Memory B cell (primary cell): ENCODE results near the gene ZNF775.

Source experiments
- ATAC-seq: fragments of 150-1000 bp; cut with Tn5 transposase; 2 replicates; pipeline ENCODE4 v1.10.0; 2021; ENCODE audit warnings: low read depth, mild to moderate bottlenecking, moderate library complexity
- DNase-seq, 2 donors: peaks; one replicate each; pipeline ENCODE4 v3.0.0; 2022; ENCODE audit warnings: low spot score in 2 of 2
- H3K27ac Mint-ChIP-seq: one replicate; pipeline ENCODE4 v1.8.0; 2022; ENCODE audit warnings: mild to moderate bottlenecking, moderate library complexity, mixed read lengths
- H3K27me3 Mint-ChIP-seq: one replicate; pipeline ENCODE4 v1.8.0; 2022; ENCODE audit warnings: mixed read lengths
- H3K36me3 Mint-ChIP-seq: one replicate; pipeline ENCODE4 v1.8.0; 2022; ENCODE audit warnings: mild to moderate bottlenecking, mixed read lengths
- H3K4me1 Mint-ChIP-seq: one replicate; pipeline ENCODE4 v1.8.0; 2022; ENCODE audit warnings: mixed read lengths
- H3K4me3 Mint-ChIP-seq: one replicate; pipeline ENCODE4 v1.8.0; 2022; ENCODE audit warnings: mild to moderate bottlenecking, moderate library complexity, mixed read lengths
- H3K9me3 Mint-ChIP-seq: one replicate; pipeline ENCODE4 v1.8.0; 2022; ENCODE audit warnings: mixed read lengths

The ZNF775 gene

DNA sequence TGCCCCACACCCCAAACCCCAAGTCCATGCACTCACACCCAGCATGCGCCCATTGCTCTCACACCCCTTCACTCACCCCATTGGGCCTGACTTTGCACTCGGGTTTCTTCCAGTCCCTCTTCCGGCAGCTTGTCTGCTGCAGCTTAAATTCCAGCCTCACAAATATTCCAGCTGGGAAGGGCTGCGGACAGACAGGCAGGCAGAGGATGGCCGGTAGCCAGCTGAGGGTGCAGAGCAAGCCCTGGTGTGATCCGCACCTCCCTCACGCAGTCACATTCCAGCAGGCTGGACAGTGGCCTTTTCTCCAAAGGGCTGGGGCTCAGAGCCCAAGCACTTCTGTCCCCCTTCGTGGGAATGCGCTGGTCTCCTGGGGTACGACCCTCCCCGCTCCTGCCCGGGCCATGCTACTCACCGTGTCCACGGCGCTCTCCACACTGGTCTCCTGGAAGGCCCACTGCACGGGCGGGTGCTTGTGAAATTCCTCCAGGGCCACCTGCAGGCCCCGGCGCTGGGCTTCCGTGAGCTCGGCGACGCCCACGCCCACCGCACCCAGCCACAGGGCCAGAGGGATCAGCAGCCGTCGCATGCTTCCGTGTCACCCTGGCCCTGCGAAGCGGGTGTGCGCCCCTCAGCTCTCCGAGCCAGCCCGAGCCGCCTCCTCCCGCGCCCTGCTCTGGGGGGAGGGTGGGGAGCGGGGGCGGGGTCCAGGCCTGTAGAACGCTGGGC lies 38.9 kb upstream of the ZNF775 start:
- no peak overlapping the region for H3K27ac Mint-ChIP-seq
- no peak for DNase-seq
- peaks cover 19% of the 10 kb centered on the region for H3K27me3 Mint-ChIP-seq
- H3K4me3 Mint-ChIP-seq: peak overlapping the region; percentile 35
- H3K9me3 Mint-ChIP-seq: peaks cover 4% of the 10 kb centered on the region
- peak; percentile 44 for ATAC-seq
- peaks cover 22% of the 10 kb centered on the region for H3K36me3 Mint-ChIP-seq
- H3K4me1 Mint-ChIP-seq: peaks cover 9% of the 10 kb centered on the region

DNA sequence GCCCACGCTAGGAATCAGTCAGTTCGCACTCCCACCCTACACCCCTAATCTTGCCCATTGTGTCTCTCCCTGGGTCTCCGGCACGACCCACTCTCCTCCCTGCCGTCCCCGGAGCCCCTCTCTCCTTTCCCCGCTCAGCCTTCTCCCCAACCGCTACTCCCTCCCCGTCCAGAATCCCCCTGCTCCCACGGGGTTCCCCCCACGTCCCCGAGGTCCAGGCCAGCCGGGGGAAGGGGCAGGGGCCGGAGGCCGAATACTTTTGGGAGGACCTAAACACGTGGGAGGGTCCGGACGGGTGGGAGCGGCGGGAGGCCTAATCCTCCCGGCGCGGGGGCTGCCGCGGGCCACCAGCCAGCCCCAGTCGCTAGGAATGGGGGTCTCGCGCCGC lies 38.3 kb upstream of the ZNF775 start:
- Mint-ChIP-seq H3K4me3 (no peak overlapping the region), H3K36me3 (peaks cover 22% of the 10 kb centered on the region), H3K27ac (no peak overlapping the region), H3K27me3 (peaks cover 19% of the 10 kb centered on the region), H3K4me1 (peaks cover 9% of the 10 kb centered on the region), H3K9me3 (peaks cover 4% of the 10 kb centered on the region)
- no peak for DNase-seq
- no peak for ATAC-seq

DNA sequence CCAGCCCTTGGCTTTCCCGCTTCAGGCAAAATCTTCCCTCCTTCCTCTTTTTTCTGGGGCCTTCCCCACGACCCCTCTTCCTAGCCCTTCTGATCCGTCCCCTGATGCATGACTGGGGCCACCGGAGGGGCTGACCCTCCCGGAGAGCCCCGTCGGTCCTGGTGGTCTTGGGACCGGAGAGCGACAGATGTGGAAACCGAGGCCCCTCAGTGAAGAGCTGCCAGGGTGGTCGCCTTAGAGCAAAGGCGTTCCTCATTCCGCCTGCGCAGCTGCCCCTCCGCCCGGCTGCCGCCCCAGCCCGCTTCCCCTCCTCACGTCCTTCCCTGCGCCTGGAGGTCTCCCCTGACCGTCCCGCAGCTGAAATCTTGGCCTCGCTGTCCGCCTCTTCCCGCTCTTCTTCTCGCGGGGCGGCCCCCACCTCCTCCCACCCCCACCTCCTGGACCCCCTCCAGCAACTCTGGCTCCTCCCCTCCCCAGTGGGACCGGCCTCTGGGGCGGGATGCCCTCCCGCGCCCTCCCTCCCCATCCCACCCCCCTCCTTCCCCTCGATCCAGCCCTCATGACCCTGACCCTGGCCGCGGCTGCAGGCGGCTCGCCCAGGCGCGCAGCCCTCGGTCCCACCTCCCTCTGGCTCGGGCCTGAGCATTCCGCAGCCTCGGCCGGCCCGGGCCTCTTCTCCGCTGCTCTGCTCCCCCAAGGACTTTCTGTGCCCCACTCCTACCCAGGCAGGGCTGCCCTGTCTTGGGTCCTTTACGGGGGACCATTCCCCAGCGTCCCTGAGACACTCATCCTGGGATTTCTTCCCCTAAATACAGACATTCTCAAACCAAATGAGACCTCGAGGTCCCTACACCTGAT lies 37.6 kb upstream of the ZNF775 start, which contains the start of gene RARRES2:
TSS of gene RARRES2 (minus strand) at position 367 of the 858 bp plus-strand sequence. CDS start 1,020 bp downstream, outside the sequence.
- H3K4me1 Mint-ChIP-seq: peaks cover 9% of the 10 kb centered on the region
- peaks cover 27% of the 10 kb centered on the region for H3K36me3 Mint-ChIP-seq
- H3K4me3 Mint-ChIP-seq: peak within 1 kb of the TSS; percentile 30
- DNase-seq: no peak
- peaks cover 4% of the 10 kb centered on the region for H3K9me3 Mint-ChIP-seq
- peaks cover 24% of the 10 kb centered on the region for H3K27me3 Mint-ChIP-seq
- no peak within 1 kb of the TSS for H3K27ac Mint-ChIP-seq
- no peak for ATAC-seq

GRCh38 chr7:150342121-150342408 lies 37.1 kb upstream of the ZNF775 start:
- Mint-ChIP-seq H3K4me1 (peaks cover 9% of the 10 kb centered on the region), H3K36me3 (peaks cover 24% of the 10 kb centered on the region), H3K4me3 (peak overlapping the region; percentile 11), H3K9me3 (peaks cover 4% of the 10 kb centered on the region), H3K27me3 (peaks cover 27% of the 10 kb centered on the region), H3K27ac (no peak overlapping the region)
- DNase-seq (no peak), ATAC-seq (no peak)

- DNase-seq (no peak), ATAC-seq (no peak)
- Mint-ChIP-seq H3K4me3 (no peak overlapping the region), H3K27me3 (peaks cover 25% of the 10 kb centered on the region), H3K9me3 (peaks cover 5% of the 10 kb centered on the region), H3K27ac (no peak overlapping the region), H3K4me1 (peaks cover 9% of the 10 kb centered on the region), H3K36me3 (peaks cover 18% of the 10 kb centered on the region)
Measured at GRCh38 chr7:150343225-150343624, 35.9 kb upstream of the ZNF775 start.

DNA sequence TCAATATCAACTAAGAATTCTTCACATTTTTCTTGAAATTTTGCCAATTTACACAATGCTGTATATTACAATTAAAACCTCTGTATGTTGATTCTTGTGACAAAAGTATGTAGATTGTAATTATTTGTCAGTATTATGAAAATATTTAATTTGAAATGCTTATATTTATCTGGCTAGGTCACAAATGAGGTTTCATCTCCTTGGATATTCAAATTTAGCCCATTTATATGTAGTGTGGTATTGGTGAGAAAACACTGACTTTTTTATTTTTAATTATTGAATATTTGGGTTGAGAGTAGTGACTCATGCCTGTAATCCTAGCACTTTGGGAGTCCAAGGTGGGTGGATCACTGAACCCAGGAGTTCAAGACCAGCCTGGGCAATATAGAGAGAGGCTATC lies 34.8 kb upstream of the ZNF775 start:
- ATAC-seq: no peak
- H3K36me3 Mint-ChIP-seq: peaks cover 18% of the 10 kb centered on the region
- peaks cover 5% of the 10 kb centered on the region for H3K9me3 Mint-ChIP-seq
- no peak for DNase-seq
- peaks cover 25% of the 10 kb centered on the region for H3K27me3 Mint-ChIP-seq
- no peak overlapping the region for H3K27ac Mint-ChIP-seq
- H3K4me3 Mint-ChIP-seq: no peak overlapping the region
- peaks cover 9% of the 10 kb centered on the region for H3K4me1 Mint-ChIP-seq

DNA sequence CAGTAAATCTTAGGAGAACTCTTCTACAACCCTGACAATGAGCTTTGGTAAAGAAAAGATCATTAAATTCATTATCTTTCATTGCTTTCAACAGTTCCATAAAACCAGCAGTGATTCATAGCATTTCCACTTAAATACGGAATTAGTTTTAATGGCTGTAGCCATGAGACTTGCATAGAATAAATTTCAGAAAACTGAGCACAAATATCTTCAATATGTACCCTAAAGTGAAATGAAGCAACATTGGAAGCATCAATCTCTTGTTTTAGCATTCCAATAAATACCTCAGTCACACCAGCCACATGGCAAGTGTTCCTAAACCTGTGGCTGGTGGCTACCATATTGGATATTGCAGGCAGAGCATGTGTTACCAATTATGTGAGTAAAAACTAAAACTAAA lies 34.1 kb upstream of the ZNF775 start:
- Mint-ChIP-seq H3K36me3 (peaks cover 15% of the 10 kb centered on the region), H3K4me1 (peaks cover 6% of the 10 kb centered on the region), H3K27me3 (peaks cover 25% of the 10 kb centered on the region), H3K27ac (no peak overlapping the region), H3K9me3 (peaks cover 5% of the 10 kb centered on the region), H3K4me3 (no peak overlapping the region)
- DNase-seq (no peak), ATAC-seq (no peak)

GRCh38 chr7:150346922-150347321 lies 32.2 kb upstream of the ZNF775 start:
- Mint-ChIP-seq H3K9me3 (peaks cover 5% of the 10 kb centered on the region), H3K4me3 (no peak overlapping the region), H3K27ac (no peak overlapping the region)

GRCh38 chr7:150351587-150352194 lies 27.4 kb upstream of the ZNF775 start:
- Mint-ChIP-seq H3K27ac (no peak overlapping the region), H3K4me1 (no peaks in the 10 kb centered on the region), H3K4me3 (no peak overlapping the region), H3K9me3 (peaks cover 2% of the 10 kb centered on the region), H3K36me3 (peaks cover 2% of the 10 kb centered on the region), H3K27me3 (peaks cover 1% of the 10 kb centered on the region)
- DNase-seq (no peak), ATAC-seq (no peak)

More at GRCh38 chr7:150346922-150347321, 32.2 kb upstream of the ZNF775 start:
- Mint-ChIP-seq H3K4me1 (no peaks in the 10 kb centered on the region), H3K27me3 (peaks cover 15% of the 10 kb centered on the region), H3K36me3 (peaks cover 13% of the 10 kb centered on the region)
- DNase-seq (no peak), ATAC-seq (no peak)

DNA sequence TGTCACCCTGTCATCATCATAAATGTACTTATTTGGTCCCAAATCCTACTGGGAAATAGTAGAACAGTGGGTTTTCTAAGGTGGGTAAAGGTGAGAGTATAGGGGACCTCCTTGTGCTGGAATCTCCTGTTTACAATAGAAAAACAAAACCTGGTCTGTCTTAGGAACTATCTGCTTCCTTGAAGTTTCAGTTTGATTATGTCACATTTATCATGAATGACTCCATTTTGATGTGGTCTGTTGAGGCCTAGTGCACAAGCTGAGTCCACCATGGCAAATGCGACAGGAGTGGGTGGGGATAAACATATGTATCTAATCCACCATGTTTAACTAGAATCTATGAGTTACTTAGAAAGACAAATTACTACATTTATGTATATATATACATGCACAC lies 23.5 kb upstream of the ZNF775 start:
- Mint-ChIP-seq H3K4me3 (no peak overlapping the region), H3K27me3 (peaks cover 3% of the 10 kb centered on the region), H3K4me1 (peaks cover 19% of the 10 kb centered on the region), H3K27ac (no peak overlapping the region), H3K9me3 (no peaks in the 10 kb centered on the region), H3K36me3 (no peaks in the 10 kb centered on the region)
- no peak for ATAC-seq
- DNase-seq: no peak

DNA sequence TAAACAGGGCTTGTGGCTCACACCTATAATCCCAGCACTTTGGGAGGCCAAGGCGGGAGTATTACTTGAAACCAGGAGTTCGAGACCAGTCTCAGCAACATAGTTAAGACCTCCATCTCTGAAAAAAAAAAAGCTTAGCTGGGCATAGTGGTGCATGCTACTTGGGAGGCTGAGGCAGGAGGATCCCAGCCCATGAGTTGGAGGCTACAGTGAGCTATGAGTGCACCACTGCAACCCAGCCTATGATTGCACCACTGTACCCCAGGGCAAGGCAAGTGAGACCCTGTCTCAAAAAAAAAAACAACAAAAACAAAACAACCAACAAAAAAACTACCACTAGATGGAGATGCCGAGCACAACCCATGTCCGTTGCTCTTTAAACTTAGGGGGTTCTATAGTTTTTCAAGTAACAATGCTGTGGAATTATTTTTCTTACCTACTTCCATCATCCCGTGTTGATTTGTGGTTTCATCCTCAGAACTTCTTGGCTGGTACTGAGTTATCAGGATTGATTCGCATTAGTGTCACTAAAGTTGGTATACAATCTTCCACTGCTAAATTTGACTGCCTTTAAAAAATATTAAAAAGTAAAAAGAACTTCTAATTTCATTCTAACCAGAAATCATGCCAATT lies 22.7 kb upstream of the ZNF775 start:
- Mint-ChIP-seq H3K4me1 (peaks cover 19% of the 10 kb centered on the region), H3K4me3 (no peak overlapping the region), H3K27ac (no peak overlapping the region), H3K36me3 (no peaks in the 10 kb centered on the region), H3K9me3 (no peaks in the 10 kb centered on the region), H3K27me3 (peaks cover 3% of the 10 kb centered on the region)
- DNase-seq: no peak
- ATAC-seq: peak; percentile 53

DNA sequence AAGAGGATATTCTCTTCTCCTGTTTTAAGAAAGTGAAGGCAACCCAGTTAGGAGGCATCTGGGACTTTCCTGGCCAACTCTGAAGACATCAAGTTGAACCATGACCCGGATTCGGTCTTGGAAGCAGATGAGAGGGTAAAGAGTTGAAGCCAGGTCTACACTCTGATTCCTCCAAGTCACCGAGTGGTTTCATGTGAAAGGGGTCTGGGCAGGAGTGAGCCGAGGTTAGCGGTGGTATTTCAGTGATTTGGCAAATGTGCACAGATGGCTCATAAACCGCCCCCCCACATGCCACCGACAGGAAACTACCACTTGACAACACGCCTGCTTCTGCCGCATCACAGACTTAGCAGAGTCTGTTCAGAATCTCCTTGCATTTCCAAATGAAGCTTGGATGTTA lies 21.9 kb upstream of the ZNF775 start:
- Mint-ChIP-seq H3K36me3 (no peaks in the 10 kb centered on the region), H3K27ac (peak overlapping the region; percentile 74), H3K4me3 (peak overlapping the region; percentile 21), H3K4me1 (peaks cover 19% of the 10 kb centered on the region), H3K9me3 (no peaks in the 10 kb centered on the region), H3K27me3 (peaks cover 3% of the 10 kb centered on the region)
- DNase-seq (no peak), ATAC-seq (peak; percentile 83)

DNA sequence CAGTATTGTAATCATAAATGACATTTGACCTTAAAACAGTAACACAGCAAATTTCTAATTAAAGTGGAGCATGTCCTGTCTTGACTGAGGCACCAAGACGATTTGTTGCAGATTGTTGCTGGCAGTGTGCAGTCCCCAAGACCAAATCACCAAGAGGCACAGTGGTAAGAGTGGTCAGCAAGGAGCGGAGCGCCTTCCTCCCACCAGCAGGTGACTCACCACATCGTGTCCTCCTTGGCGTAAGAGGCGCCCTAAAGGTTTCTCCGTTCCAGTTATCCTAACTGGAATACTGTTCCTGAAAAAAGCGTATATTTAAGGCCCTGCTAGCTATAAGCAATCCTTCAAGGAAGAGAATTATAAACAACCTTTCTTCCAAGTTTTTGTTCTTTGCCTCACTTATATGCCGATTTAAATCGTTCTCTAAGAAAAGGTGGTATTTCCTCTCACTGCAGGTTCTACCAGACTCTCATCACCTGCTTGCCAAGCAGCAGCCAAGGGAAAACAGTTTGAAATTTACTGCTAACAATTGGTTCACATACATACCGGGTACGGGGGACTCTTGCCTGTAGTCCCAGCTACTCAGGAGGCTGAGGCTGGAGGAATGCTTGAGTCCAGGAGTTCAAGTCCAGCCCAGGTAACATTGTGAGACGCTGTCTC lies 21.2 kb upstream of the ZNF775 start:
- Mint-ChIP-seq H3K4me1 (peaks cover 19% of the 10 kb centered on the region), H3K27ac (peak overlapping the region; percentile 93), H3K9me3 (no peaks in the 10 kb centered on the region), H3K27me3 (peaks cover 3% of the 10 kb centered on the region), H3K36me3 (no peaks in the 10 kb centered on the region), H3K4me3 (no peak overlapping the region)
- ATAC-seq: no peak
- no peak for DNase-seq
